ENCODE data around the gene CBLN3. TPM values are rescaled to one million over a fixed set of nuclear protein-coding genes. Genes with fewer than 3 reads are reported as not detected.

Gene CBLN3
- total RNA-seq, 2 experiments from 2014 or later, result 2.0 to 6.7 TPM

DNA sequence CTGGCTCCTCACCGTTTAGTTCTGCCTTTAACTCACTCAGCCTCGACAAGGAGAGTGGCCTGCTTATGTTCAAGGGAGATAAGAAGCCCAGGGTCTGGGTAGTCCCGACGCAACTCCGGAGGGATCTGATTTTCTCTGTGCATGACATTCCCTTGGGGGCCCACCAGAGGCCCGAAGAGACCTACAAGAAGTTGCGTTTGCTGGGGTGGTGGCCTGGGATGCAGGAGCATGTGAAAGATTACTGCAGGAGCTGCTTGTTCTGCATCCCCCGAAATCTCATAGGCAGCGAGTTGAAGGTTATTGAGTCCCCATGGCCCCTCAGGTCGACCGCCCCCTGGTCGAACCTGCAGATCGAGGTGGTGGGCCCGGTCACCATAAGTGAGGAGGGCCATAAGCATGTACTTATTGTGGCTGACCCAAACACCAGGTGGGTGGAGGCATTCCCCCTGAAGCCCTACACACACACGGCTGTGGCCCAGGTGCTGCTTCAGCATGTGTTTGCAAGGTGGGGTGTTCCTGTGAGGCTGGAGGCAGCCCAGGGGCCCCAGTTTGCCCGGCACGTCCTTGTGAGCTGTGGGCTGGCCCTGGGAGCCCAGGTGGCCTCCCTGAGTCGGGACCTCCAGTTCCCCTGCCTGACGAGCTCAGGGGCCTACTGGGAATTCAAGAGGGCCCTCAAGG is 13.1 kb downstream of the CBLN3 start:
- H2AFZ ChIP-seq (ENCODE audit: low read length), result no peak overlapping the region
- H4K20me1 ChIP-seq (ENCODE audit: insufficient read depth, low read length), result no peaks in the 10 kb centered on the region
- no TSS peak for BruUV-seq (replicated peaks)
- H3K27ac ChIP-seq (ENCODE audit: low read depth, low read length, poor library complexity, severe bottlenecking), result no peak overlapping the region
- intact Hi-C loops (cut with micrococcal nuclease; ENCODE audit: unreplicated experiment), result no loop called here
- no peaks in the 10 kb centered on the region for H3K36me3 ChIP-seq (ENCODE audit: insufficient read depth, low read length)
- no peaks in the 10 kb centered on the region for H3K4me1 ChIP-seq (ENCODE audit: insufficient read depth, low read length, poor library complexity, severe bottlenecking)
- H3K9me2 ChIP-seq (ENCODE audit: insufficient read depth, low read length), result no peaks in the 10 kb centered on the region
- no peaks in the 10 kb centered on the region for H3K79me2 ChIP-seq (ENCODE audit: insufficient read depth, low read depth, low read length)
- no peaks in the 10 kb centered on the region for H3K9me3 ChIP-seq (ENCODE audit: low read length)
- no peak overlapping the region for H3K4me3 ChIP-seq (ENCODE audit: low read depth, low read length, poor library complexity, severe bottlenecking)
- H3K4me2 ChIP-seq (ENCODE audit: low read length), result no peak overlapping the region
- TF ChIP-seq CTCF (conservative IDR thresholded peaks at IDR 0.05; ENCODE audit: low read length), result no peak
- no peak for TF ChIP-seq EZH2phosphoT487 (IDR thresholded peaks at IDR 0.05; ENCODE audit: borderline replicate concordance, low read depth, low read length)
- no peak for DNase-seq (ENCODE audit: low spot score)
- ChIA-PET CTCF (ENCODE audit: unreplicated experiment) (no interaction called here), POLR2A (no interaction called here)

GRCh38 chr14:24415421-24416253 is 13.8 kb downstream of the CBLN3 start:
- BruUV-seq (replicated peaks), result no TSS peak

More at GRCh38 chr14:24415421-24416253, 13.8 kb downstream of the CBLN3 start:
- H4K20me1 ChIP-seq (ENCODE audit: insufficient read depth, low read length), result no peaks in the 10 kb centered on the region
- TF ChIP-seq CTCF (conservative IDR thresholded peaks at IDR 0.05; ENCODE audit: low read length) (no peak), EZH2phosphoT487 (IDR thresholded peaks at IDR 0.05; ENCODE audit: borderline replicate concordance, low read depth, low read length) (no peak)
- no peaks in the 10 kb centered on the region for H3K9me2 ChIP-seq (ENCODE audit: insufficient read depth, low read length)
- H3K9me3 ChIP-seq (ENCODE audit: low read length), result no peaks in the 10 kb centered on the region
- intact Hi-C loops (cut with micrococcal nuclease; ENCODE audit: unreplicated experiment), result no loop called here
- no peak overlapping the region for H3K4me3 ChIP-seq (ENCODE audit: low read depth, low read length, poor library complexity, severe bottlenecking)
- H2AFZ ChIP-seq (ENCODE audit: low read length), result no peak overlapping the region
- CTCF ChIA-PET (ENCODE audit: unreplicated experiment), result no interaction called here
- H3K4me1 ChIP-seq (ENCODE audit: insufficient read depth, low read length, poor library complexity, severe bottlenecking), result no peaks in the 10 kb centered on the region
- no peak for DNase-seq (ENCODE audit: low spot score)
- H3K4me2 ChIP-seq (ENCODE audit: low read length), result no peak overlapping the region
- no peaks in the 10 kb centered on the region for H3K36me3 ChIP-seq (ENCODE audit: insufficient read depth, low read length)
- POLR2A ChIA-PET, result no interaction called here
- no peaks in the 10 kb centered on the region for H3K79me2 ChIP-seq (ENCODE audit: insufficient read depth, low read depth, low read length)
- H3K27ac ChIP-seq (ENCODE audit: low read depth, low read length, poor library complexity, severe bottlenecking), result no peak overlapping the region

Data from OCI-LY7 (cell line).